RWPE2 (cell line): ENCODE results near the gene UHMK1.

Source experiments
- ATAC-seq: fragments of 200-7000 bp; cut with Tn5 transposase; 3 replicates; pipeline ENCODE4 v1.9.1; 2021; ENCODE audit warnings: low read depth
- DNase-seq: peaks from one replicate; pipeline ENCODE4 v3.0.0-alpha.2; 2020; ENCODE audit warnings: low spot score
- H3K27ac ChIP-seq: fragments of 450-650 bp; 2 replicates; pipeline ENCODE4 v1.5.1; 2017; ENCODE audit warnings: mild to moderate bottlenecking; ENCODE audit not compliant: poor library complexity, severe bottlenecking
- H3K27me3 ChIP-seq: fragments of 250-450 bp; sonication (Bioruptor Pico); 2 replicates; pipeline ENCODE4 v1.5.1; 2021; ENCODE audit warnings: mild to moderate bottlenecking, moderate library complexity; ENCODE audit not compliant: insufficient read depth, poor library complexity, severe bottlenecking
- H3K36me3 ChIP-seq: fragments of 250-450 bp; sonication (Bioruptor Pico); 2 replicates; pipeline ENCODE4 v1.5.1; 2020; ENCODE audit warnings: low read depth, mild to moderate bottlenecking, moderate library complexity
- H3K4me1 ChIP-seq: fragments of 250-450 bp; sonication (Bioruptor Pico); 2 replicates; pipeline ENCODE4 v1.5.1; 2021; ENCODE audit warnings: mild to moderate bottlenecking, moderate library complexity; ENCODE audit not compliant: insufficient read depth, poor library complexity, severe bottlenecking
- H3K4me3 ChIP-seq: fragments of 250-450 bp; sonication (Bioruptor Pico); 2 replicates; pipeline ENCODE4 v1.5.1; 2021; ENCODE audit warnings: mild to moderate bottlenecking, moderate library complexity; ENCODE audit not compliant: severe bottlenecking
- H3K9me3 ChIP-seq: fragments of 250-450 bp; sonication (Bioruptor Pico); 2 replicates; pipeline ENCODE4 v1.5.1; 2021; ENCODE audit warnings: mild to moderate bottlenecking, moderate library complexity; ENCODE audit not compliant: severe bottlenecking
- CTCF ChIP-seq: fragments of 450-650 bp; IDR thresholded peaks from one replicate; pipeline ENCODE4 v1.5.1; 2017; ENCODE audit warnings: mild to moderate bottlenecking, moderate library complexity; ENCODE audit not compliant: poor library complexity, severe bottlenecking

UHMK1 gene

GRCh38 chr1:162527314-162527713, 29.7 kb downstream of the UHMK1 start:
- TF ChIP-seq CTCF: no peak
- ATAC-seq (no peak), DNase-seq (no peak)
- H3K4me3 ChIP-seq: no peak overlapping the region
- no peak overlapping the region for H3K27ac ChIP-seq
- H3K27me3 ChIP-seq: no peaks in the 10 kb centered on the region
- peaks cover 58% of the 10 kb centered on the region for H3K36me3 ChIP-seq
- H3K4me1 ChIP-seq: no peaks in the 10 kb centered on the region
- H3K9me3 ChIP-seq: no peaks in the 10 kb centered on the region

DNA sequence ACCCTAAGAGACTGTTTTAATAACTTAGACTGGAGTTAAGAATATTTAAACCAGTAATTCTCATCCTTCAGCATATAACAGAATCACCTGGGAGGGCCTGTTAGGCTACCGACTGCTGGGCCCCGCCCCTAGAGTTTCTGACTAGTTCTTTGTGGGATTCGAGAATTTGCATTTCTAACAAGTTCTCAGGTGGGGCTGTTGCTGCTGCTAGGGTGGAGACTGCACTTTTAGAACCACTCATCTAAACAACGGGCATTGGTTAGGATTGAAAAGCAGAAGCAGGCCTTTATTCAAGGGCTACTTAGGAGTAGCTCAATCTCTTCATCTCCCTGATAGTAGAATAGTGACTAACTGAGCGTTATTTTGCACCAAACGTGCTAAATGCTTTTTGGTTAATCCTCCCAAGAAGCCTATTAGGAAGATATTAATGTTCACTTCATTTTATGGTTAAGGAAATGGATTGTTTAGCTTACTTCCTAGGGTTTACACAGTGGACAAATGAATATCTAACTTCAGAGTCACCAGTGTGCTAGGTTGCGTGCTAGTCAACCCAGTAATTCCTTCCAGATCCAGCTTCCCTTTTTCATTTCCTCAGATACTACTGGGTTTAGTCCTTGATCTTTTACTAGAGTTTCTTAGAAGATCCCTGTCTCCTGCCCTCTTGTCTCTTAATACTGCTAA, 32.8 kb downstream of the UHMK1 start:
- TF ChIP-seq CTCF: no peak
- no peak for DNase-seq
- H3K4me1 ChIP-seq: no peaks in the 10 kb centered on the region
- no peak overlapping the region for H3K27ac ChIP-seq
- ATAC-seq: peak; percentile 36; the same call in 1 of the 3 replicates
- no peak overlapping the region for H3K4me3 ChIP-seq
- H3K27me3 ChIP-seq: no peaks in the 10 kb centered on the region
- H3K9me3 ChIP-seq: no peaks in the 10 kb centered on the region
- peaks cover 28% of the 10 kb centered on the region for H3K36me3 ChIP-seq

DNA sequence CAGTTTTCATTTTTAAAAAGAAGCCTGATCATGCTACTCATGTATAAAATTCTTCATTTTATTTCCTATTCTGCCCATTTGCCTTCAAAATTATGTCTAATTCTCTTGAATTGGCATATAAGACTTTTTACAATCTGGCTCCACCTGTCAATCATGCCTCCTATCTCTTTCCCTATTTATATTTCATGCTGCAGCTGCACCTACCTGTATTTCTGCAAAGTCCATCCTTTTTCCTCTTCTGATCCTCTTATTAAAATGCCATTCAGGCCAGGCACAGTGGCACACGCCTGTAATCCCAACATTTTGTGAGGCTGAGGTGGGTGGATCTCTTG, 33.3 kb downstream of the UHMK1 start:
- H3K9me3 ChIP-seq: no peaks in the 10 kb centered on the region
- DNase-seq (no peak), ATAC-seq (no peak)
- no peak overlapping the region for H3K4me3 ChIP-seq
- no peak overlapping the region for H3K27ac ChIP-seq
- H3K4me1 ChIP-seq: no peaks in the 10 kb centered on the region
- TF ChIP-seq CTCF: no peak
- H3K36me3 ChIP-seq: peaks cover 23% of the 10 kb centered on the region
- H3K27me3 ChIP-seq: no peaks in the 10 kb centered on the region

- no peaks in the 10 kb centered on the region for H3K27me3 ChIP-seq
- no peak for TF ChIP-seq CTCF
- DNase-seq (no peak), ATAC-seq (no peak)
- no peaks in the 10 kb centered on the region for H3K9me3 ChIP-seq
- no peak overlapping the region for H3K4me3 ChIP-seq
- H3K36me3 ChIP-seq: no peaks in the 10 kb centered on the region
- H3K4me1 ChIP-seq: peaks cover 20% of the 10 kb centered on the region
- H3K27ac ChIP-seq: peak overlapping the region; percentile 0
Observed at GRCh38 chr1:162535501-162535900, 37.9 kb downstream of the UHMK1 start.

DNA sequence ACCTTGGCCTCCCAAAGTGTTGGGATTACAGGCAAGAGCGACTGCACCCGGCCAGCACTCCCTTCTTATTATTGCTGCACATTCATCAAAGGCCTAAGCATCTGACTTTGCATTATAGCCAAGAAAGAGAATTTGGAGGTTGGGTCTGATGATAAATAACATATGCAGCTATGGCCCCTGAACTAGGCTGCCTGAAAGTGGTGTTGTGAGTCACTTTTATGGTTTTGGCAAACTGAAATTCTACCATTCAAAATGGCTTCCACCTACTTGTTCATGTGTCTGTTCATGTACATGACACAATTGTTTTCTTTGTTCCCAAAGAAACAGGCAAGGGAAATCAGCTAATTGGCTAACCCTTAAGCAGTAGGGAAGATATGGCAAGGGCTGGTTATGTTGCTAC, 38.9 kb downstream of the UHMK1 start:
- DNase-seq (no peak), ATAC-seq (no peak)
- H3K27ac ChIP-seq: peak overlapping the region; percentile 95
- no peaks in the 10 kb centered on the region for H3K27me3 ChIP-seq
- H3K9me3 ChIP-seq: no peaks in the 10 kb centered on the region
- H3K36me3 ChIP-seq: no peaks in the 10 kb centered on the region
- no peak for TF ChIP-seq CTCF
- H3K4me3 ChIP-seq: no peak overlapping the region
- H3K4me1 ChIP-seq: peaks cover 27% of the 10 kb centered on the region
